HepG2 (cell line): ENCODE results near the gene SSPN. TPM values are rescaled to one million over a fixed set of nuclear protein-coding genes. Genes with fewer than 3 reads are reported as not detected.

Experiments
- ATAC-seq: fragments of 200-7000 bp; cut with Tn5 transposase; 3 replicates; pipeline ENCODE4 v1.9.1; 2020; ENCODE audit warnings: mild to moderate bottlenecking, moderate library complexity
- BruUV-seq: library from RNA; stranded (reverse); fragments of 400-500 nt; replicated peaks from 2 replicates; lab custom pipeline; 2021; lab: Mats Ljungman, UMichigan
- CTCF ChIA-PET: fragments of 300-600 bp; formaldehyde crosslinking; extraction: SDS; loops from one replicate; lab custom pipeline; 2021; ENCODE audit warnings: low total read pairs, inconsistent platforms, low intra/inter-chr PET ratio; lab: Yijun Ruan, JAX
- POLR2A ChIA-PET: fragments of 350-600 bp; sonication (Branson Sonifier 250); formaldehyde crosslinking; loops from one replicate; lab custom pipeline; 2020; ENCODE audit warnings: antibody characterized with exemption, inconsistent platforms; lab: Yijun Ruan, JAX
- DNase-seq: peaks from one replicate; pipeline ENCODE4 v3.0.0-alpha.2; 2015; ENCODE audit warnings: low spot score
- FAIRE-seq: peaks from 3 replicates; lab custom pipeline; 2011; peaks lifted over from hg19 to GRCh38; lab: Jason Lieb, UNC
- H2AFZ ChIP-seq: one replicate; pipeline ENCODE4 v1.6.1; 2011; ENCODE audit warnings: low read length, inconsistent platforms
- H3K27ac ChIP-seq: fragments of 300-600 bp; 3 replicates; pipeline ENCODE4 v1.8.0; 2011; ENCODE audit warnings: mixed run types, mild to moderate bottlenecking, mixed read lengths, low read length, inconsistent platforms; ENCODE audit not compliant: insufficient read depth; ENCODE audit errors: extremely low read length
- H3K27me3 ChIP-seq, 2 experiments: fragments of 200-600 bp in 1 of 2; 2 replicates in 1 of 2; 3 replicates in 1 of 2; pipeline versions ENCODE4 v1.6.0 to v1.8.0; 2011; ENCODE audit warnings: low read length in 2 of 2, mild to moderate bottlenecking in 2 of 2, moderate library complexity in 2 of 2, inconsistent platforms in 1 of 2; ENCODE audit not compliant: insufficient read depth in 2 of 2, control insufficient read depth in 1 of 2
- H3K36me3 ChIP-seq, 2 experiments: fragments of 200-600 bp in 1 of 2; replicated peaks in 1 of 2; 2 replicates in 1 of 2; 3 replicates in 1 of 2; pipeline versions ENCODE4 v1.5.1 to v1.8.0; 2011; ENCODE audit warnings: low read length in 2 of 2, inconsistent platforms in 1 of 2; ENCODE audit not compliant: insufficient read depth in 2 of 2, control insufficient read depth in 1 of 2
- H3K4me1 ChIP-seq: 2 replicates; pipeline ENCODE4 v1.5.1; 2012; ENCODE audit warnings: low read length, inconsistent platforms; ENCODE audit not compliant: insufficient read depth
- H3K4me2 ChIP-seq: 2 replicates; pipeline ENCODE4 v1.6.0; 2011; ENCODE audit warnings: low read depth, low read length, inconsistent platforms
- H3K4me3 ChIP-seq, 3 experiments: fragments of 200-600 bp in 1 of 3; sonication (generic), shearing (Covaris generic) in 1 of 3; replicated peaks in 1 of 3; 2 replicates each; pipeline ENCODE4 v1.5.1; 2011 to 2016; ENCODE audit warnings: low read length in 3 of 3, inconsistent platforms in 2 of 3, low read depth in 2 of 3, mild to moderate bottlenecking in 2 of 3, control low read depth in 1 of 3, mixed read lengths in 1 of 3; ENCODE audit not compliant: insufficient read depth in 1 of 3
- H3K79me2 ChIP-seq: one replicate; pipeline ENCODE4 v1.6.1; 2011; ENCODE audit warnings: low read length, inconsistent platforms; ENCODE audit not compliant: insufficient read depth
- H3K9ac ChIP-seq: 2 replicates; pipeline ENCODE4 v1.6.0; 2011; ENCODE audit warnings: mild to moderate bottlenecking, low read depth, low read length, inconsistent platforms; ENCODE audit not compliant: insufficient read depth
- H3K9me3 ChIP-seq: 2 replicates; pipeline ENCODE4 v1.5.1; 2012; ENCODE audit warnings: mild to moderate bottlenecking, low read length
- H4K20me1 ChIP-seq: 2 replicates; pipeline ENCODE4 v1.6.0; 2011; ENCODE audit warnings: inconsistent platforms, mild to moderate bottlenecking, low read length, moderate library complexity; ENCODE audit not compliant: insufficient read depth
- ATF7 ChIP-seq, 2 experiments: fragments of 450-650 bp in 1 of 2; sonication (generic) in 1 of 2; formaldehyde crosslinking in 1 of 2; IDR thresholded peaks; 2 replicates each; pipeline versions ENCODE4 v1.4.0 to v1.6.1; 2016 to 2020; ENCODE audit warnings: antibody characterized with exemption in 1 of 2, mild to moderate bottlenecking in 1 of 2, missing genetic modification reagents in 1 of 2
- BORCS8-MEF2B ChIP-seq: sonication (generic); formaldehyde crosslinking; IDR thresholded peaks from 2 replicates; pipeline ENCODE4 v1.8.0; 2022; ENCODE audit warnings: mild to moderate bottlenecking, missing genetic modification reagents
- CBX2 ChIP-seq, 2 experiments: fragments of 200-600 bp in 1 of 2; sonication (generic); formaldehyde crosslinking in 1 of 2; IDR thresholded peaks; 2 replicates each; pipeline versions ENCODE4 v1.7.0 to v1.8.1; 2018 to 2022; ENCODE audit warnings: low read depth in 2 of 2, low read length in 1 of 2, mild to moderate bottlenecking in 1 of 2, missing genetic modification reagents in 1 of 2
- CREB1 ChIP-seq, 2 experiments: fragments of 450-650 bp in 1 of 2; IDR thresholded peaks; 2 replicates each; pipeline ENCODE4 v1.6.1; 2016 to 2017; ENCODE audit warnings: control low read depth in 1 of 2, mild to moderate bottlenecking in 1 of 2, missing compliant biosample characterization in 1 of 2, missing genetic modification characterization in 1 of 2
- DNMT3B ChIP-seq: conservative IDR thresholded peaks from 2 replicates; pipeline ENCODE4 v1.6.1; 2016; ENCODE audit warnings: missing biosample characterization, control low read depth
- EZH2 ChIP-seq: conservative IDR thresholded peaks from 2 replicates; pipeline ENCODE4 v1.6.1; 2012; ENCODE audit warnings: mild to moderate bottlenecking, low read depth, low read length, moderate library complexity
- GFI1 ChIP-seq: sonication (generic); formaldehyde crosslinking; IDR thresholded peaks from 2 replicates; pipeline ENCODE4 v1.5.0; 2020; ENCODE audit warnings: missing genetic modification reagents, mild to moderate bottlenecking, borderline replicate concordance
- KLF13 ChIP-seq: sonication (generic); formaldehyde crosslinking; IDR thresholded peaks from 2 replicates; pipeline ENCODE4 v1.4.0; 2020; ENCODE audit warnings: mild to moderate bottlenecking, missing genetic modification reagents
- RFXANK ChIP-seq: IDR thresholded peaks from 2 replicates; pipeline ENCODE4 v1.6.1; 2016
- WGBS: methylation state at CpG from one replicate; pipeline ENCODE4 v1.1.6; 2017; ENCODE audit warnings: low lambda C conversion rate; 5-methylcytosine and 5-hydroxymethylcytosine counted together
- in situ Hi-C: cut with HindIII; loops from 2 replicates; pipeline ENCODE4 v1.10.0; 2017; ENCODE audit warnings: low pct_unique_long_range_greater_than_20kb; ENCODE audit not compliant: extremely low pct_ligation_motif_present
- intact Hi-C: fragments of 100-400 bp; cut with micrococcal nuclease; formaldehyde crosslinking; loops from one replicate; pipeline ENCODE4 v1.10.0; 2022; ENCODE audit not compliant: unreplicated experiment
- polyA plus RNA-seq, 8 experiments: library from polyadenylated mRNA; depleted of rRNA in 3 of 8; stranded (reverse) in 7 of 8; unstranded in 1 of 8; fragments of >200 nt; fragmentation: Illumina TruSeq in 4 of 8; extraction: Trizol in 4 of 8; gene quantifications; 2 replicates each; pipeline versions ENCODE4 v1.2.1 to v1.2.3, GENCODE V29; 2011 to 2016; ENCODE audit warnings: low read depth in 4 of 8, missing spikeins in 1 of 8, mixed read lengths in 1 of 8; ENCODE audit not compliant: insufficient read depth in 1 of 8
- total RNA-seq, 5 experiments: library from RNA; depleted of rRNA; stranded (reverse); fragments of >200 nt; fragmentation: Illumina TruSeq; extraction: Trizol; gene quantifications; 2 replicates each; pipeline ENCODE4 v1.2.3, GENCODE V29; 2016; ENCODE audit warnings: low read depth in 1 of 5
- TF ChIP-seq, protein P1 (sequence below): sonication (generic); formaldehyde crosslinking; IDR thresholded peaks from 2 replicates; pipeline ENCODE4 v1.4.0; 2020; ENCODE audit warnings: mild to moderate bottlenecking, missing genetic modification reagents, borderline replicate concordance
- TF ChIP-seq, protein P2 (sequence below): sonication (generic); formaldehyde crosslinking; IDR thresholded peaks from 2 replicates; pipeline ENCODE4 v1.4.0; 2020; ENCODE audit warnings: missing genetic modification reagents

SSPN gene
- total and polyA plus RNA-seq, 2 of the 13 experiments (the other 11 are each of a cell fraction or from before 2014, with no cell fraction given) = not detected

DNA sequence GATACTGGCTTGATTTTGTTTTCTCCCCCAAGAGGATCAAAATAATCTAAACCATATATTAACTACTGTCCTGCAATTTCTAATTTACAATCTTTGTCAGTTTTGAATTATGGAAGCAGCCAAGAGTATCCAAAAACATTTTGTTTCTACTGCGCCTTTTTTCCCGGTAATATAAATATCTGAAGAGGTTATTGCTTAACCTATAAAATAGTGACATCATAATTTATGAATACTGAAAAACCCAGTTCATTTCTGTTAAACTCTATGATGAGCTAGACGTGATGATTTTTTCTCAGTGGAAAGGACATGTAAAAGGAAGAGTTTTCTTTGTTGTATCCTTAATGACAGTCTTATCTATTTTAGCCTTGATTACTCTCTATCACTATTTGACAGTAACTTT lies 3.2 kb upstream of the SSPN start:
- no TSS peak for BruUV-seq
- H2AFZ ChIP-seq = no peak overlapping the region
- no peaks in the 10 kb centered on the region for H4K20me1 ChIP-seq
- DNase-seq = no peak
- intact Hi-C loops = no loop called here
- no peaks in the 10 kb centered on the region for H3K9me3 ChIP-seq
- FAIRE-seq = no peak
- no peaks in the 10 kb centered on the region for H3K36me3 ChIP-seq
- H3K27me3 ChIP-seq = peaks cover 2 to 35% of the 10 kb centered on the region in 2 experiments; a peak in 3 of 5 replicates
- in situ Hi-C loops = no loop called here
- no peak overlapping the region for H3K27ac ChIP-seq
- no peak overlapping the region for H3K4me3 ChIP-seq
- no peak overlapping the region for H3K9ac ChIP-seq
- TF ChIP-seq ATF7 (IDR thresholded peaks at IDR 0.05) = peak; percentile 87
- no peak for TF ChIP-seq ATF7 (CRISPR knock-in tag; IDR thresholded peaks at IDR 0.05)
- TF ChIP-seq CREB1 (IDR thresholded peaks at IDR 0.05) = peak; percentile 33; the same call in 1 of the 2 replicates
- no peak for TF ChIP-seq CREB1 (CRISPR knock-in tag; IDR thresholded peaks at IDR 0.05)
- TF ChIP-seq GFI1 = no peak
- TF ChIP-seq EZH2 = 0 out of 2 replicates have a peak, but pooled peaks have one; percentile 50
- TF ChIP-seq, protein P1, sequence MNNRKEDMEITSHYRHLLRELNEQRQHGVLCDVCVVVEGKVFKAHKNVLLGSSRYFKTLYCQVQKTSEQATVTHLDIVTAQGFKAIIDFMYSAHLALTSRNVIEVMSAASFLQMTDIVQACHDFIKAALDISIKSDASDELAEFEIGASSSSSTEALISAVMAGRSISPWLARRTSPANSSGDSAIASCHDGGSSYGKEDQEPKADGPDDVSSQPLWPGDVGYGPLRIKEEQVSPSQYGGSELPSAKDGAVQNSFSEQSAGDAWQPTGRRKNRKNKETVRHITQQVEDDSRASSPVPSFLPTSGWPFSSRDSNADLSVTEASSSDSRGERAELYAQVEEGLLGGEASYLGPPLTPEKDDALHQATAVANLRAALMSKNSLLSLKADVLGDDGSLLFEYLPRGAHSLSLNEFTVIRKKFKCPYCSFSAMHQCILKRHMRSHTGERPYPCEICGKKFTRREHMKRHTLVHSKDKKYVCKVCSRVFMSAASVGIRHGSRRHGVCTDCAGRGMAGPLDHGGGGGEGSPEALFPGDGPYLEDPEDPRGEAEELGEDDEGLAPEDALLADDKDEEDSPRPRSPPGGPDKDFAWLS (CRISPR knock-in tag) = no peak
- TF ChIP-seq, all 625 proteins: peak for 3
- ATAC-seq = no peak
- under 1% methylated on average over 3 of the region's 3 CpGs for WGBS
- Histone ChIP-seq H3K79me2 (no peaks in the 10 kb centered on the region), H3K4me1 (no peaks in the 10 kb centered on the region), H3K4me2 (no peak overlapping the region)
- POLR2A ChIA-PET = no interaction called here
- CTCF ChIA-PET = no interaction called here

DNA sequence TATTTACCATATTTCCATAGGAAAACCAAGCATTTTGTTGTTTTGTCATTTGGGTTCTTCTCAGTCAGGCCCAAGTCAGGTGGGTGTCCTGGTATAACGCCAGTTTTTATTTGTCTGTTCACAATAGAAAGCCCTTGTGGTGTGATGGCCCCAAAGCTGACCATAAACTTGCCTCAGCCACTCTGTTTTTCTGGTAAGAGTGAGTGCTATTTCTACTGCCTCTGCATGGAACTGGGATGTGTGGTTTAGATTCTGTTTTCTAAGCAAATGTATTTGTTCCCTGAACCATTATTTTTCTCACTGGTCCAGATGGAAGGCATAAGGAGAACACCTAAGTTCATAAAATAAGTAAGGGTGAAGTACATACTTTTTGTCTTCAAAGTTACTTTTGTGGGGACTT lies 1.8 kb upstream of the SSPN start:
- FAIRE-seq = no peak
- Histone ChIP-seq H3K79me2 (no peaks in the 10 kb centered on the region), H2AFZ (no peak overlapping the region), H4K20me1 (no peaks in the 10 kb centered on the region), H3K36me3 (no peaks in the 10 kb centered on the region), H3K4me1 (no peaks in the 10 kb centered on the region), H3K27ac (no peak overlapping the region), H3K9me3 (no peaks in the 10 kb centered on the region), H3K9ac (no peak overlapping the region), H3K27me3 (peaks cover 5 to 48% of the 10 kb centered on the region in 2 experiments; a peak in 3 of 5 replicates), H3K4me2 (no peak overlapping the region), H3K4me3 (no peak overlapping the region)
- BruUV-seq = no TSS peak
- WGBS = 6% methylated on average over 1 of the region's 1 CpG
- intact Hi-C loops (no loop called here), in situ Hi-C loops (no loop called here)
- no peak for ATAC-seq
- POLR2A ChIA-PET = no interaction called here
- CTCF ChIA-PET = no interaction called here
- no peak for DNase-seq
- no peak for TF ChIP-seq DNMT3B (CRISPR knock-in tag)
- no peak for TF ChIP-seq CBX2 (IDR thresholded peaks at IDR 0.05; ENCODE audit: low read depth, low read length)
- no peak for TF ChIP-seq CBX2 (CRISPR knock-in tag; IDR thresholded peaks at IDR 0.05; ENCODE audit: low read depth)
- TF ChIP-seq, protein P2, sequence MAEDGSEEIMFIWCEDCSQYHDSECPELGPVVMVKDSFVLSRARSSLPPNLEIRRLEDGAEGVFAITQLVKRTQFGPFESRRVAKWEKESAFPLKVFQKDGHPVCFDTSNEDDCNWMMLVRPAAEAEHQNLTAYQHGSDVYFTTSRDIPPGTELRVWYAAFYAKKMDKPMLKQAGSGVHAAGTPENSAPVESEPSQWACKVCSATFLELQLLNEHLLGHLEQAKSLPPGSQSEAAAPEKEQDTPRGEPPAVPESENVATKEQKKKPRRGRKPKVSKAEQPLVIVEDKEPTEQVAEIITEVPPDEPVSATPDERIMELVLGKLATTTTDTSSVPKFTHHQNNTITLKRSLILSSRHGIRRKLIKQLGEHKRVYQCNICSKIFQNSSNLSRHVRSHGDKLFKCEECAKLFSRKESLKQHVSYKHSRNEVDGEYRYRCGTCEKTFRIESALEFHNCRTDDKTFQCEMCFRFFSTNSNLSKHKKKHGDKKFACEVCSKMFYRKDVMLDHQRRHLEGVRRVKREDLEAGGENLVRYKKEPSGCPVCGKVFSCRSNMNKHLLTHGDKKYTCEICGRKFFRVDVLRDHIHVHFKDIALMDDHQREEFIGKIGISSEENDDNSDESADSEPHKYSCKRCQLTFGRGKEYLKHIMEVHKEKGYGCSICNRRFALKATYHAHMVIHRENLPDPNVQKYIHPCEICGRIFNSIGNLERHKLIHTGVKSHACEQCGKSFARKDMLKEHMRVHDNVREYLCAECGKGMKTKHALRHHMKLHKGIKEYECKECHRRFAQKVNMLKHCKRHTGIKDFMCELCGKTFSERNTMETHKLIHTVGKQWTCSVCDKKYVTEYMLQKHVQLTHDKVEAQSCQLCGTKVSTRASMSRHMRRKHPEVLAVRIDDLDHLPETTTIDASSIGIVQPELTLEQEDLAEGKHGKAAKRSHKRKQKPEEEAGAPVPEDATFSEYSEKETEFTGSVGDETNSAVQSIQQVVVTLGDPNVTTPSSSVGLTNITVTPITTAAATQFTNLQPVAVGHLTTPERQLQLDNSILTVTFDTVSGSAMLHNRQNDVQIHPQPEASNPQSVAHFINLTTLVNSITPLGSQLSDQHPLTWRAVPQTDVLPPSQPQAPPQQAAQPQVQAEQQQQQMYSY (CRISPR knock-in tag) = no peak
- TF ChIP-seq KLF13 = no peak
- TF ChIP-seq RFXANK = no peak
- no peak for TF ChIP-seq BORCS8-MEF2B (CRISPR knock-in tag)
